Measurements from ENCODE around the gene MAS1.

MAS1 gene

DNA sequence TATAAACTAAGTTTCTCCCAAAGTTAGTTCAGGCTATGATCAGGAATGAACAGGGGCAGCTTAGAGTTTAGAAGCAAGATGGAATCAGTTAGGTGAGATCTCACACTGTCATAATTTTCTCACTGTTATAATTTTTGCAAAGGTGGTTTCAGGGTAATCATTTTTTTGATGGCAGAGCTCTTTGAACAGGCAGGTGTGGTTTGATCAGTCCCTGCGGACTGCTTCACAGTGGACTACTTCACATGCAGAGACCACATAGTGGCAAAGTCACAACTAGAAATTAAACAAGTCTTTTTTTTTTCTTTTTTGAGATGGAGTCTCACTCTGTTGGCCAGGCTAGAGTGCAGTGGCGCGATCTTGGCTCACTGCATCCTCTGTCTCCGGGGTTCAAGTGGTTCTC, 6.8 kb downstream of the MAS1 start:
- Histone ChIP-seq H3K4me1 (ENCODE audit: control insufficient read depth in 2 of 2, insufficient read depth in 2 of 2, low read length in 2 of 2) (no peaks in the 10 kb centered on the region), H3K9ac (ENCODE audit: low read depth in 1 of 2, low read length in 2 of 2) (no peak overlapping the region), H3K27me3 (ENCODE audit: control insufficient read depth in 2 of 2, insufficient read depth in 2 of 2, low read length in 2 of 2) (peaks cover 0 to 2% of the 10 kb centered on the region in 2 donors), H3K27ac (ENCODE audit: low read depth in 2 of 2, low read length in 2 of 2) (no peak overlapping the region), H3K4me3 (ENCODE audit: low read length in 2 of 2) (no peak overlapping the region), H3K36me3 (ENCODE audit: control insufficient read depth in 2 of 2, insufficient read depth in 2 of 2, low read length in 2 of 2) (no peaks in the 10 kb centered on the region), H3K9me3 (ENCODE audit: control insufficient read depth in 2 of 2, low read length in 2 of 2) (no peaks in the 10 kb centered on the region)

DNA sequence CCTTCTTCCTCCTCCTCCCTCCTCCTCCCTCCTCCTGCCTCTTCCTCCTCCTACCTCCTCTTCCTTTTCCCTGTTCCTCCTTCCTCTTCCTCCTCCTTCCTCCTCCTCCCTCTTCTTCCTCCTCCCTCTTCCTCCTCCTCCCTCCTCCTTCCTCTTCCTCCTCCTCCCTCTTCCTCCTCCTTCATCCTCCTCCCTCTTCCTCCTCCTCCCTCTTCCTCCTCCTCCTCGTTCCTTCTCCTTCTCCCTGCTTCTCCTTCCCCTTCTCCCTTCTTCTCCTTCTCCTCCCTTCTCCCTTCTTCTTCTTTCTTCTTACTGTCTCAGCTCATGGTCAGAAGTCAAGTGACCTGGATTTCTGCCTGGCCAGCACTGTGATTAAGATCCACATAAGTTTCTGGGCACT, 7.7 kb downstream of the MAS1 start:
- Histone ChIP-seq H3K27me3 (ENCODE audit: control insufficient read depth in 2 of 2, insufficient read depth in 2 of 2, low read length in 2 of 2) (peaks cover 0 to 2% of the 10 kb centered on the region in 2 donors), H3K9ac (ENCODE audit: low read depth in 1 of 2, low read length in 2 of 2) (no peak overlapping the region), H3K4me1 (ENCODE audit: control insufficient read depth in 2 of 2, insufficient read depth in 2 of 2, low read length in 2 of 2) (no peaks in the 10 kb centered on the region), H3K9me3 (ENCODE audit: control insufficient read depth in 2 of 2, low read length in 2 of 2) (no peaks in the 10 kb centered on the region), H3K27ac (ENCODE audit: low read depth in 2 of 2, low read length in 2 of 2) (no peak overlapping the region), H3K36me3 (ENCODE audit: control insufficient read depth in 2 of 2, insufficient read depth in 2 of 2, low read length in 2 of 2) (no peaks in the 10 kb centered on the region), H3K4me3 (ENCODE audit: low read length in 2 of 2) (no peak overlapping the region)

GRCh38 chr6:159899994-159900745, 9.4 kb downstream of the MAS1 start:
- Histone ChIP-seq H3K27ac (ENCODE audit: low read depth in 2 of 2, low read length in 2 of 2) (no peak overlapping the region), H3K36me3 (ENCODE audit: control insufficient read depth in 2 of 2, insufficient read depth in 2 of 2, low read length in 2 of 2) (no peaks in the 10 kb centered on the region), H3K9ac (ENCODE audit: low read depth in 1 of 2, low read length in 2 of 2) (no peak overlapping the region), H3K4me3 (ENCODE audit: low read length in 2 of 2) (no peak overlapping the region), H3K27me3 (ENCODE audit: control insufficient read depth in 2 of 2, insufficient read depth in 2 of 2, low read length in 2 of 2) (no peaks in the 10 kb centered on the region), H3K9me3 (ENCODE audit: control insufficient read depth in 2 of 2, low read length in 2 of 2) (no peaks in the 10 kb centered on the region), H3K4me1 (ENCODE audit: control insufficient read depth in 2 of 2, insufficient read depth in 2 of 2, low read length in 2 of 2) (no peaks in the 10 kb centered on the region)

GRCh38 chr6:159902620-159903019, 11.8 kb downstream of the MAS1 start:
- H3K36me3 ChIP-seq (ENCODE audit: control insufficient read depth in 2 of 2, insufficient read depth in 2 of 2, low read length in 2 of 2): no peaks in the 10 kb centered on the region
- no peak overlapping the region for H3K27ac ChIP-seq (ENCODE audit: low read depth in 2 of 2, low read length in 2 of 2)
- no peaks in the 10 kb centered on the region for H3K9me3 ChIP-seq (ENCODE audit: control insufficient read depth in 2 of 2, low read length in 2 of 2)
- no peak overlapping the region for H3K4me3 ChIP-seq (ENCODE audit: low read length in 2 of 2)
- H3K4me1 ChIP-seq (ENCODE audit: control insufficient read depth in 2 of 2, insufficient read depth in 2 of 2, low read length in 2 of 2): no peaks in the 10 kb centered on the region
- H3K9ac ChIP-seq (ENCODE audit: low read depth in 1 of 2, low read length in 2 of 2): no peak overlapping the region
- no peaks in the 10 kb centered on the region for H3K27me3 ChIP-seq (ENCODE audit: control insufficient read depth in 2 of 2, insufficient read depth in 2 of 2, low read length in 2 of 2)

- no peaks in the 10 kb centered on the region for H3K9me3 ChIP-seq (ENCODE audit: control insufficient read depth in 2 of 2, low read length in 2 of 2)
- H3K27me3 ChIP-seq (ENCODE audit: control insufficient read depth in 2 of 2, insufficient read depth in 2 of 2, low read length in 2 of 2): peaks cover 0 to 3% of the 10 kb centered on the region in 2 donors
- no peak overlapping the region for H3K4me3 ChIP-seq (ENCODE audit: low read length in 2 of 2)
- no peak overlapping the region for H3K9ac ChIP-seq (ENCODE audit: low read depth in 1 of 2, low read length in 2 of 2)
- H3K36me3 ChIP-seq (ENCODE audit: control insufficient read depth in 2 of 2, insufficient read depth in 2 of 2, low read length in 2 of 2): no peaks in the 10 kb centered on the region
- no peak overlapping the region for H3K27ac ChIP-seq (ENCODE audit: low read depth in 2 of 2, low read length in 2 of 2)
- no peaks in the 10 kb centered on the region for H3K4me1 ChIP-seq (ENCODE audit: control insufficient read depth in 2 of 2, insufficient read depth in 2 of 2, low read length in 2 of 2)
Observed at GRCh38 chr6:159904497-159904911, 13.7 kb downstream of the MAS1 start.

GRCh38 chr6:159906400-159906799, 15.6 kb downstream of the MAS1 start:
- Histone ChIP-seq H3K27ac (ENCODE audit: low read depth in 2 of 2, low read length in 2 of 2) (no peak overlapping the region), H3K4me1 (ENCODE audit: control insufficient read depth in 2 of 2, insufficient read depth in 2 of 2, low read length in 2 of 2) (no peaks in the 10 kb centered on the region), H3K9me3 (ENCODE audit: control insufficient read depth in 2 of 2, low read length in 2 of 2) (no peaks in the 10 kb centered on the region), H3K9ac (ENCODE audit: low read depth in 1 of 2, low read length in 2 of 2) (no peak overlapping the region), H3K36me3 (ENCODE audit: control insufficient read depth in 2 of 2, insufficient read depth in 2 of 2, low read length in 2 of 2) (no peaks in the 10 kb centered on the region), H3K4me3 (ENCODE audit: low read length in 2 of 2) (no peak overlapping the region), H3K27me3 (ENCODE audit: control insufficient read depth in 2 of 2, insufficient read depth in 2 of 2, low read length in 2 of 2) (peaks cover 0 to 3% of the 10 kb centered on the region in 2 donors)

- H3K36me3 ChIP-seq (ENCODE audit: control insufficient read depth in 2 of 2, insufficient read depth in 2 of 2, low read length in 2 of 2): no peaks in the 10 kb centered on the region
- no peak overlapping the region for H3K27ac ChIP-seq (ENCODE audit: low read depth in 2 of 2, low read length in 2 of 2)
- H3K9ac ChIP-seq (ENCODE audit: low read depth in 1 of 2, low read length in 2 of 2): no peak overlapping the region
- no peak overlapping the region for H3K4me3 ChIP-seq (ENCODE audit: low read length in 2 of 2)
- H3K4me1 ChIP-seq (ENCODE audit: control insufficient read depth in 2 of 2, insufficient read depth in 2 of 2, low read length in 2 of 2): no peaks in the 10 kb centered on the region
- no peaks in the 10 kb centered on the region for H3K9me3 ChIP-seq (ENCODE audit: control insufficient read depth in 2 of 2, low read length in 2 of 2)
- peaks cover 3 to 4% of the 10 kb centered on the region in 2 donors for H3K27me3 ChIP-seq (ENCODE audit: control insufficient read depth in 2 of 2, insufficient read depth in 2 of 2, low read length in 2 of 2)
Observed at GRCh38 chr6:159908535-159908934, 17.7 kb downstream of the MAS1 start.

- no peak overlapping the region for H3K27ac ChIP-seq (ENCODE audit: low read depth in 2 of 2, low read length in 2 of 2)
- peaks cover 3 to 4% of the 10 kb centered on the region in 2 donors for H3K27me3 ChIP-seq (ENCODE audit: control insufficient read depth in 2 of 2, insufficient read depth in 2 of 2, low read length in 2 of 2)
- H3K4me3 ChIP-seq (ENCODE audit: low read length in 2 of 2): no peak overlapping the region
- no peak overlapping the region for H3K9ac ChIP-seq (ENCODE audit: low read depth in 1 of 2, low read length in 2 of 2)
- H3K9me3 ChIP-seq (ENCODE audit: control insufficient read depth in 2 of 2, low read length in 2 of 2): no peaks in the 10 kb centered on the region
- H3K4me1 ChIP-seq (ENCODE audit: control insufficient read depth in 2 of 2, insufficient read depth in 2 of 2, low read length in 2 of 2): no peaks in the 10 kb centered on the region
- no peaks in the 10 kb centered on the region for H3K36me3 ChIP-seq (ENCODE audit: control insufficient read depth in 2 of 2, insufficient read depth in 2 of 2, low read length in 2 of 2)
Observed at GRCh38 chr6:159908979-159909378, 18.2 kb downstream of the MAS1 start.

- no peak overlapping the region for H3K9ac ChIP-seq (ENCODE audit: low read depth in 1 of 2, low read length in 2 of 2)
- no peak overlapping the region for H3K4me3 ChIP-seq (ENCODE audit: low read length in 2 of 2)
- H3K27me3 ChIP-seq (ENCODE audit: control insufficient read depth in 2 of 2, insufficient read depth in 2 of 2, low read length in 2 of 2): peaks cover 3 to 4% of the 10 kb centered on the region in 2 donors
- H3K4me1 ChIP-seq (ENCODE audit: control insufficient read depth in 2 of 2, insufficient read depth in 2 of 2, low read length in 2 of 2): no peaks in the 10 kb centered on the region
- no peaks in the 10 kb centered on the region for H3K9me3 ChIP-seq (ENCODE audit: control insufficient read depth in 2 of 2, low read length in 2 of 2)
- no peaks in the 10 kb centered on the region for H3K36me3 ChIP-seq (ENCODE audit: control insufficient read depth in 2 of 2, insufficient read depth in 2 of 2, low read length in 2 of 2)
- H3K27ac ChIP-seq (ENCODE audit: low read depth in 2 of 2, low read length in 2 of 2): no peak overlapping the region
Observed at GRCh38 chr6:159910342-159910741, 19.6 kb downstream of the MAS1 start.

- Histone ChIP-seq H3K27me3 (ENCODE audit: control insufficient read depth in 2 of 2, insufficient read depth in 2 of 2, low read length in 2 of 2) (peaks cover 3 to 4% of the 10 kb centered on the region in 2 donors), H3K27ac (ENCODE audit: low read depth in 2 of 2, low read length in 2 of 2) (no peak overlapping the region), H3K4me3 (ENCODE audit: low read length in 2 of 2) (no peak overlapping the region), H3K9me3 (ENCODE audit: control insufficient read depth in 2 of 2, low read length in 2 of 2) (no peaks in the 10 kb centered on the region), H3K36me3 (ENCODE audit: control insufficient read depth in 2 of 2, insufficient read depth in 2 of 2, low read length in 2 of 2) (no peaks in the 10 kb centered on the region), H3K9ac (ENCODE audit: low read depth in 1 of 2, low read length in 2 of 2) (no peak overlapping the region), H3K4me1 (ENCODE audit: control insufficient read depth in 2 of 2, insufficient read depth in 2 of 2, low read length in 2 of 2) (no peaks in the 10 kb centered on the region)
Observed at GRCh38 chr6:159913375-159913774, 22.6 kb downstream of the MAS1 start.

All from mucosa of rectum (tissue), 2 donors.